ENCODE measurements around the gene PABPN1L.

PABPN1L gene

GRCh38 chr16:88851616-88852015 is 14.8 kb downstream of the PABPN1L start:
- DNase-seq (ENCODE audit: low read depth): no peak

GRCh38 chr16:88850531-88851199 is 15.8 kb downstream of the PABPN1L start:
- no peak for DNase-seq (ENCODE audit: low read depth)

GRCh38 chr16:88848557-88848956 is 17.9 kb downstream of the PABPN1L start:
- no peak for DNase-seq (ENCODE audit: low read depth)

GRCh38 chr16:88847654-88848053 is 18.8 kb downstream of the PABPN1L start:
- no peak for DNase-seq (ENCODE audit: low read depth)

- DNase-seq (ENCODE audit: low read depth): no peak
Observed at GRCh38 chr16:88846088-88846487, 20.4 kb downstream of the PABPN1L start.

- no peak for DNase-seq (ENCODE audit: low read depth)
Observed at GRCh38 chr16:88844419-88845036, 21.9 kb downstream of the PABPN1L start.

GRCh38 chr16:88843256-88843655 is 23.2 kb downstream of the PABPN1L start:
- DNase-seq (ENCODE audit: low read depth): no peak

- DNase-seq (ENCODE audit: low read depth): no peak
Observed at GRCh38 chr16:88842806-88843205, 23.7 kb downstream of the PABPN1L start.

- no peak for DNase-seq (ENCODE audit: low read depth)
Observed at GRCh38 chr16:88842308-88842756, 24.1 kb downstream of the PABPN1L start.

- DNase-seq (ENCODE audit: low read depth): no peak
Observed at GRCh38 chr16:88841521-88842307, 24.7 kb downstream of the PABPN1L start.

- DNase-seq (ENCODE audit: low read depth): no peak
Observed at GRCh38 chr16:88840600-88841215, 25.8 kb downstream of the PABPN1L start.

- no peak for DNase-seq (ENCODE audit: low read depth)
Observed at GRCh38 chr16:88839745-88840599, 26.5 kb downstream of the PABPN1L start.

GRCh38 chr16:88839026-88839529 is 27.4 kb downstream of the PABPN1L start:
- no peak for DNase-seq (ENCODE audit: low read depth)

- DNase-seq (ENCODE audit: low read depth): no peak
Observed at GRCh38 chr16:88838566-88838965, 27.9 kb downstream of the PABPN1L start.

GRCh38 chr16:88837806-88838205 is 28.7 kb downstream of the PABPN1L start:
- no peak for DNase-seq (ENCODE audit: low read depth)

- DNase-seq (ENCODE audit: low read depth): no peak
Observed at GRCh38 chr16:88836791-88837190, 29.7 kb downstream of the PABPN1L start.

- no peak for DNase-seq (ENCODE audit: low read depth)
Observed at GRCh38 chr16:88835818-88836217, 30.6 kb downstream of the PABPN1L start.

GRCh38 chr16:88835383-88835782 is 31.1 kb downstream of the PABPN1L start:
- no peak for DNase-seq (ENCODE audit: low read depth)

- no peak for DNase-seq (ENCODE audit: low read depth)
Observed at GRCh38 chr16:88834670-88835069, 31.8 kb downstream of the PABPN1L start.

- no peak for DNase-seq (ENCODE audit: low read depth)
Observed at GRCh38 chr16:88833086-88833485, 33.4 kb downstream of the PABPN1L start.

GRCh38 chr16:88831838-88832237 is 34.6 kb downstream of the PABPN1L start:
- no peak for DNase-seq (ENCODE audit: low read depth)
